Nephron progenitor cell (in vitro differentiated cells): ENCODE measurements around the gene TAF6.
A peak's percentile ranks its signal among the peaks of the same experiment; 100 is the strongest.

Experiments used
- DNase-seq: peaks from one replicate; pipeline ENCODE4 v3.0.0; 2021
- H3K27ac Mint-ChIP-seq: 2 replicates; pipeline ENCODE4 v1.8.0; 2021; ENCODE audit warnings: mild to moderate bottlenecking, moderate library complexity, mixed read lengths
- H3K27me3 Mint-ChIP-seq: 2 replicates; pipeline ENCODE4 v1.8.0; 2021; ENCODE audit warnings: mild to moderate bottlenecking, low read depth, mixed read lengths; ENCODE audit not compliant: poor library complexity
- H3K36me3 Mint-ChIP-seq: 2 replicates; pipeline ENCODE4 v1.8.0; 2021; ENCODE audit warnings: low read depth, mixed read lengths
- H3K4me1 Mint-ChIP-seq: 2 replicates; pipeline ENCODE4 v1.8.0; 2021; ENCODE audit warnings: mixed read lengths
- H3K4me3 Mint-ChIP-seq: 2 replicates; pipeline ENCODE4 v1.8.0; 2021; ENCODE audit warnings: mild to moderate bottlenecking, moderate library complexity, mixed read lengths
- H3K9me3 Mint-ChIP-seq: 2 replicates; pipeline ENCODE4 v1.8.0; 2021; ENCODE audit warnings: mild to moderate bottlenecking, moderate library complexity, mixed read lengths
- TF ChIP-seq, protein P1 (sequence below): fragments of 200-600 bp; sonication (generic); IDR thresholded peaks from 2 replicates; pipeline ENCODE4 v1.5.0; 2021; ENCODE audit warnings: antibody characterized with exemption

Gene TAF6

DNA sequence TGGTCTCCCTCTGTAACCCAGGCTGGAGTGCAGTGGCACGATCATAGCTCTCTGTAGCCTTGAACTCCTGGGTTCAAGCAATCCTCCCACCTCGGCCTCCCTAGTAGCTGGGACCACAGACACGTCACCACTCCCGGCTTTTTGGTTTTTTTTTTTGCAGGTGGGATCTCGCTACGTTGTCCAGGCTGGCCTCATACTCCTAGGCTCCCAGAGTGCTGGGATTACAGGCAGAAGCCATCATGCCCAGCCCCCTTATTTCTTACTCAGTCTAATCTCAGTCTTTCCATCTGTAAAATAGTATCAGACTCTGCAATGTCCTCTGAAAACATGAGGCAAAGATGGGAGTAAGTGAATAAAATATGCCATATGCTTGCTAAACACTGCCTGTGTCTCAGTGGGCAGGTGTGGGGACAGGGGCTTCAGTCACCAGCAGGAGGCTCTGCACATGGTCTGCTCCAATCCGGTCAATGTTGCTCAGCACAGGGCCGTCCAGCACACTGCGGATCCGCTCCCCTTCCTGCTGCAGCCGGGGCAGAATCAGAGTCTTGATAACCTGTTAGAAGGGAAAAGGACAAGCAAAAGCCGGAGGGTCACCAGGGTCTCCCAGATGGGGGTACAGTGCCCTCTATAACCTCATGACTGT lies 9.5 kb downstream of the TAF6 start:
- peaks cover 16% of the 10 kb centered on the region for H3K4me1 Mint-ChIP-seq
- no peak for DNase-seq
- H3K4me3 Mint-ChIP-seq = no peak overlapping the region
- H3K27me3 Mint-ChIP-seq = peaks cover 1% of the 10 kb centered on the region
- no peaks in the 10 kb centered on the region for H3K9me3 Mint-ChIP-seq
- TF ChIP-seq, protein P1, sequence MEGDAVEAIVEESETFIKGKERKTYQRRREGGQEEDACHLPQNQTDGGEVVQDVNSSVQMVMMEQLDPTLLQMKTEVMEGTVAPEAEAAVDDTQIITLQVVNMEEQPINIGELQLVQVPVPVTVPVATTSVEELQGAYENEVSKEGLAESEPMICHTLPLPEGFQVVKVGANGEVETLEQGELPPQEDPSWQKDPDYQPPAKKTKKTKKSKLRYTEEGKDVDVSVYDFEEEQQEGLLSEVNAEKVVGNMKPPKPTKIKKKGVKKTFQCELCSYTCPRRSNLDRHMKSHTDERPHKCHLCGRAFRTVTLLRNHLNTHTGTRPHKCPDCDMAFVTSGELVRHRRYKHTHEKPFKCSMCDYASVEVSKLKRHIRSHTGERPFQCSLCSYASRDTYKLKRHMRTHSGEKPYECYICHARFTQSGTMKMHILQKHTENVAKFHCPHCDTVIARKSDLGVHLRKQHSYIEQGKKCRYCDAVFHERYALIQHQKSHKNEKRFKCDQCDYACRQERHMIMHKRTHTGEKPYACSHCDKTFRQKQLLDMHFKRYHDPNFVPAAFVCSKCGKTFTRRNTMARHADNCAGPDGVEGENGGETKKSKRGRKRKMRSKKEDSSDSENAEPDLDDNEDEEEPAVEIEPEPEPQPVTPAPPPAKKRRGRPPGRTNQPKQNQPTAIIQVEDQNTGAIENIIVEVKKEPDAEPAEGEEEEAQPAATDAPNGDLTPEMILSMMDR = no peak
- no peak overlapping the region for H3K27ac Mint-ChIP-seq
- peaks cover 54% of the 10 kb centered on the region for H3K36me3 Mint-ChIP-seq

DNA sequence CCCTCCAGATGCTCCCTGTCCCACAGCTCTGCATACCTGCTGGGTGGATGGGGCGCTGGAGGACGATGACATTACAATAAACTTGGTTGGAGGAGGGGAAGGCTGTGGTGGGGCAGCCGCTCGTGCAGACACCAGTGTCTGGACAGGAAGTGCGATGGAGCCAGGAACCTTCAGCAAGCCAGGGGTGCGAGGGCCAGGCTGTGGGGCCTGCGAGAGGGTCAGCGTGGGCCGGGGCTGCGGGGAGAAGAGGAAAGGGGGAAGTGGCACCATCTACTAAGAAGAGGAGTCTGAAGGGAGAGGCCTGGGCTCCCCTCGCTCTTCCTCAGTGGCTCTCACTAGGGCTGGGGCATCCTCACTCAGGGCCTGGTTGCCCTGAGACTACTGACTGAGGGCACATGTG lies 11.3 kb downstream of the TAF6 start:
- Mint-ChIP-seq H3K36me3 (peaks cover 52% of the 10 kb centered on the region), H3K4me1 (peaks cover 23% of the 10 kb centered on the region), H3K9me3 (no peaks in the 10 kb centered on the region), H3K27me3 (peaks cover 7% of the 10 kb centered on the region), H3K27ac (peak overlapping the region; percentile 71), H3K4me3 (no peak overlapping the region)
- no peak for DNase-seq
- TF ChIP-seq, protein P1 = no peak

DNA sequence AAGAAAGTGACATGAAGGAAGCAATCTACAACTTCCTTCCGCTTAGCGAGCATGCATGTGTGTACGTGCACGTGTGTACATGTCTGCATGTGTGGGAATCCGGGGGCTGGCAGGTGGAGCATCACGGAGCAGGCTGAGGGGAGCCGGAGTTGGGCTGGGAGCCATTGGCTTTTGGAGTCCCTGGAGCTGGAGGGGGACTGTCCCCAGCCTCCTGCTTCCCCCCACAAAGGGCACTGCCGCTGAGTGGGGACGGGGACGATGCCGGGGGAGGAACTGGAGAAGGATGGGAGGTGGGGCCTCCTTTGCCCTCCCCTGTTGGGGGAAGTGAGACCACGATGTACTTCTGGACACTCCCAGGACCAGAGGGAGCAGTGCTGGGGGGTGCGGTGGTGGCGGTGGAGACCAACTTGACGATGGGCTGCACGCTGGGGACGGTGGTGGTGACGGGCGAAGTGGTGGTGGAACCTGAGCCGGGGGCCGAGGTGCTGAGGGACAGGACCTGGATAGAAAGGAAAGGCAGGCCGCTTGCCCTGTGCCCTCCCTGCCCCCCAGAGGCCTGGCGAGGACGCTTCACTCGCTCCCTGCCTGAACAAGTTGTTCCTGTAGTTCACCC lies 11.9 kb downstream of the TAF6 start:
- peaks cover 25% of the 10 kb centered on the region for H3K4me1 Mint-ChIP-seq
- H3K9me3 Mint-ChIP-seq = no peaks in the 10 kb centered on the region
- peak overlapping the region; percentile 61 for H3K27ac Mint-ChIP-seq
- peaks cover 7% of the 10 kb centered on the region for H3K27me3 Mint-ChIP-seq
- TF ChIP-seq, protein P1 = no peak
- peaks cover 48% of the 10 kb centered on the region for H3K36me3 Mint-ChIP-seq
- DNase-seq = no peak
- no peak overlapping the region for H3K4me3 Mint-ChIP-seq

DNA sequence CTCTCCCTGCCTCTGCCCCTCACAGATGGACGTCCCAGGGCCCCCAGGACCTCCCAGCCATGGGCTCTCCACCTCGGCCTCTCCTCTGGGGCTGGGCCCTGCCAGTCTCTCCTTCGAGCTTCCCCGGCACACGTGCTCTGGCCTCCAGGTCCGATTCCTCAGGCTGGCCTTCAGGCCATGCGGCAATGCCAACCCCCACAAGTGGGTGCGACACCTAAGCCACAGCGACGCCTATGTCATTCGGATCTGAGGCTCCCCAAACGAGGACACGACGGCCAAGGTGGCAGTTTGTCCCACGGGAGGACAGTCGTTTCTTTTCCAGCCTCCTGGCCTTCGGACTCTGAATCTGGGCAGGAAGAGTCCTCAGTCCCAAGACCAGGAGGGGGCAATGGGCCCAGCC lies 12.5 kb downstream of the TAF6 start:
- H3K27ac Mint-ChIP-seq = peak overlapping the region; percentile 61
- TF ChIP-seq, protein P1 = no peak
- peaks cover 7% of the 10 kb centered on the region for H3K27me3 Mint-ChIP-seq
- peaks cover 46% of the 10 kb centered on the region for H3K36me3 Mint-ChIP-seq
- DNase-seq = no peak
- H3K4me1 Mint-ChIP-seq = peaks cover 25% of the 10 kb centered on the region
- no peaks in the 10 kb centered on the region for H3K9me3 Mint-ChIP-seq
- H3K4me3 Mint-ChIP-seq = no peak overlapping the region

DNA sequence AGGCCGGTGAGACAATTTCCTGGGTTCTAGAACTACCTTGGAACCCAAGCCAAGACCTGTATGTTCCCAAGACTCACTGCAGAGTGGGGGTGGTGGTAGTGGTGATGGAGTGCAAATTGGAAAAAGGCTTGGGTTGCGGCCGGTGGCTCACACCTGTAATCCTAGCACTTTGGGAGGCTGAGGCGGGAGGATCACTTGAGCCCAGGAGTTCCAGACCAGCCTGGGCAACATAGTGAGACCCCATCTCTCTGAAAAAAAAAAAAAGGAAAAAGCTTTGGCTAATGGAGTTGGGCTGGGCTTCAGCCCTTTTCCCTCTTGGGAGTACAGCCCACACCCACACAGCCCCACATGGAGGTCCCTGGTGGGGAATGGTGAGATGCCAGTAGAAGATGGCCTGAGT lies 13.6 kb downstream of the TAF6 start:
- Mint-ChIP-seq H3K36me3 (peaks cover 35% of the 10 kb centered on the region), H3K27ac (peak overlapping the region; percentile 74)

More for the DNA sequence above, 13.6 kb downstream of the TAF6 start:
- no peak for DNase-seq
- Mint-ChIP-seq H3K4me3 (no peak overlapping the region), H3K9me3 (no peaks in the 10 kb centered on the region), H3K4me1 (peaks cover 25% of the 10 kb centered on the region), H3K27me3 (peaks cover 9% of the 10 kb centered on the region)
- TF ChIP-seq, protein P1 = no peak
